NCI-H345 (cell line): Measurements from ENCODE around the gene ZNF175.

ENCODE experiments used
- DNase-seq: peaks from one replicate; lab custom pipeline; 2025; lab: John Stamatoyannopoulos, UW

Gene ZNF175

GRCh38 chr19:51632126-51632525 is 61.0 kb downstream of the ZNF175 start:
- no peak for DNase-seq

DNA sequence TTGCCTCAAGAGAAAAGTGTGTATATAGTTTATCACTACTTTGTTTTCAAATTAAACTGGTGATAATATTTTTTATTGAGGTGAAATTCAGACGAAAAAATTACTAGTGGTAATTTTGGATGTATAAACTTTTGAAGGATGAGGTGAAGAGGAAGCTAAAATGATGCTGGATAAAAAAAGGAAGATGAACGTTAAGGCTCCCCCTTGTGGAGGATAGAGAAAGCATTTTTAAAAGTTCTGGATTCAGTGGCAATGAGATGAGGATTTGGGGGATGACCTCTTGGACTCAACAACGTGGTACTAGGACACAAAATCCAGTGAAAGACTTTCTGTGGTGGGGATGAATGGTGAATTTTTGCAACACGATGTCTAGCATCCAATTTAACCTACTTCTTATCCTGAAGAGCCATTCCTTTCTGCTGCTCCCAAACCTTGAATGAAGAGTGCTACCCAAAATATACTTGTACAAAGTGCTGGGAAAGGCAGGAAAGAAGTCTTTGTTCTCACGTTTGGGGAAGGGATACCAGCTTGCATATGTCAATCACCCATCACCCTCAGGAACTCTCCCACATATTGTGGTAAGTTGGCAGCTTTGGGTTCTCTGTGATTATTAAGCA is 66.4 kb downstream of the ZNF175 start:
- no peak for DNase-seq

DNA sequence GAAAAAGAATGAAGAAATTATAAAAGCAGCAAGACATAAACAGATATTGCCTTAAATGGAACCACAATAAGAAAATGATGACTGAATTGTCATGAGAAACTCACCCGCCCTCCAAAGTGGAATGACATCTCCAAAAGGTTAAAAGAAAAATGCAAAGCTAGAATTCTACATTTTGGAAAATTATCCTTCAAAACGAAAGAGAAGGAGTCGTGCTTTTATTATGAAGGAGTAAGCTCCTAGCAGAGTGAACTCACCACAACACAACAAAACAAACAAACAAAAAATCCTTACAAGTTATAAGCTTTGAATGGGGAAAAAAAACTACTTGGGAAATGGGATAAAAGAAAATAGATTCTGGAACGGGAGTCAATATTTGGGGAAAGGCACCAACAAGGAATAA is 68.8 kb downstream of the ZNF175 start:
- no peak for DNase-seq

DNA sequence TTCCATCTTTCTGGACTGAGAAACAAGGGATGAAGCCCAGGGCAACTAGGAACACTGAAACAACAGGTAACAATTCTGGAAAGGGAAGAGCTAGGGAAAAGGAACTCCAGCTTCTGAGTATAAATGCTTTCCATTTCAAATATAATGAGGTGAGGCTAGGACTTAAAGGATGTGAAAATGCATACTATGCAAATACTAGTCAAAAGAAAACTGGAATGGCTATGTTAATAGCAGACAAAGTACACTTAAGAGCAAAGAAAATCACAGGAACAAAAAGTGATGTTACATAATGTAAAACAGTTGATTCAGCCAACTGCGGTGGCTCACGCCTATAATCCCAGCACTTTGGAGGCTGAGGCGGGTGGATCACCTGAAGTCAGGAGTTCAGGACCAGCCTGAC is 69.3 kb downstream of the ZNF175 start:
- no peak for DNase-seq

DNA sequence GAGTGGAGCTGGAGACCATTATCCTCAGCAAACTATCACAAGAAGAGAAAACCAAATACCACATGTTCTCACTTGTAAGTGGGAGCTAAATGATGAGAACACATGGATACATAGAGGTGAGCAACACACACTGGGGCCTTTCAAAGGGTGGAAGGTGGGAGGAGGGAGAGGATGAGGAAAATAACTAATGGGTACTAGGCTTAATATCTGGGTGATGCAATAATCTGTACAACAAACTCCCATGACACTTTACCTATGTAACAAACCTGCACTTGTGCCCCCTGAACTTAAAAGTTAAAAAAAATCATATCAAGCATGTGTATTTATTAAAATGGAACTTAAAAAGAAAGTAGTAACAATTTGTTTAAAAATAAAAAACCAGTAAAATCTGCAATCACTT is 70.6 kb downstream of the ZNF175 start:
- DNase-seq = no peak
